ENCODE results near the gene PRRT1.
A peak's percentile ranks its signal among the peaks of the same experiment; 100 is the strongest.
"Not testable (repeated sequence)": the region's sequence is repeated elsewhere in the genome, so short reads cannot be mapped to it uniquely, and the experiment has no call there.

Gene PRRT1

GRCh38 chr6:32112431-32112980, 39.2 kb downstream of the PRRT1 start:
- DNase-seq, result no peak

GRCh38 chr6:32111424-32112066, 40.2 kb downstream of the PRRT1 start:
- intact Hi-C loops (cut with DNase I), result no loop called here
- no peak for DNase-seq

More at GRCh38 chr6:32112431-32112980, 39.2 kb downstream of the PRRT1 start:
- intact Hi-C loops (cut with DNase I), result no loop called here

GRCh38 chr6:32110632-32111031, 41.1 kb downstream of the PRRT1 start:
- no peak for DNase-seq
- intact Hi-C loops (cut with DNase I), result no loop called here

- intact Hi-C loops (cut with DNase I), result no loop called here
These were observed 42.0 kb downstream of the PRRT1 start for GRCh38 chr6:32109765-32110160.

GRCh38 chr6:32109114-32109764, 42.5 kb downstream of the PRRT1 start, which contains the start of gene TNXB:
TNXB (minus strand) TSS chr6:32109338; CDS start chr6:32098198, 11,140 bp downstream.
- DNase-seq, result no peak
- intact Hi-C loops (cut with DNase I), result no loop called here

More at GRCh38 chr6:32109765-32110160, 42.0 kb downstream of the PRRT1 start:
- no peak for DNase-seq

- intact Hi-C loops (cut with DNase I), result no loop called here
- DNase-seq, result no peak
These were observed 43.0 kb downstream of the PRRT1 start for GRCh38 chr6:32108727-32109113.

- peak in 6 of 42 donors; percentile 24 to 59 (median 40) for DNase-seq
- intact Hi-C loops (cut with DNase I), result no loop called here
These were observed 43.6 kb downstream of the PRRT1 start for GRCh38 chr6:32108094-32108627.

GRCh38 chr6:32107406-32107805, 44.3 kb downstream of the PRRT1 start:
- DNase-seq, result no peak
- intact Hi-C loops (cut with DNase I), result no loop called here

GRCh38 chr6:32105433-32105832, 46.3 kb downstream of the PRRT1 start:
- no peak for DNase-seq
- intact Hi-C loops (cut with DNase I), result no loop called here

- intact Hi-C loops (cut with DNase I), result no loop called here
- DNase-seq, result no peak
These were observed 49.5 kb downstream of the PRRT1 start for GRCh38 chr6:32102255-32102654.

- DNase-seq; intact Hi-C loops (cut with DNase I): not testable (repeated sequence)
These were observed 51.5 kb downstream of the PRRT1 start for GRCh38 chr6:32100251-32100650.
